Measurements from ENCODE around the gene SFXN4. TPM values are rescaled to one million over a fixed set of nuclear protein-coding genes. Genes with fewer than 3 reads are reported as not detected.
"Not testable (repeated sequence)": the region's sequence is repeated elsewhere in the genome, so short reads cannot be mapped to it uniquely, and the experiment has no call there.

Gene SFXN4
- total and polyA plus RNA-seq, 2 experiments from 2014 or later, result 13.1 to 17.6 TPM

GRCh38 chr10:119112056-119112455 is 53.5 kb downstream of the SFXN4 start:
- Histone ChIP-seq H3K4me2 (ENCODE audit: unreplicated experiment) (peak overlapping the region; percentile 68), H3K27ac (peak overlapping the region; percentile 85)
- in situ Hi-C loops (cut with MboI), result no loop called here

GRCh38 chr10:119107771-119108170 is 57.7 kb downstream of the SFXN4 start:
- Histone ChIP-seq H3K4me1 (ENCODE audit: insufficient read depth) (peaks cover 30% of the 10 kb centered on the region), H3K36me3 (ENCODE audit: low read depth) (peaks cover 20% of the 10 kb centered on the region; the same call in 1 of the 2 replicates), H3F3A (ENCODE audit: insufficient read depth) (peaks cover 25% of the 10 kb centered on the region), H3K79me2 (ENCODE audit: insufficient read depth) (peaks cover 50% of the 10 kb centered on the region)
- H4K20me1 ChIP-seq (ENCODE audit: insufficient read depth); H3K9ac ChIP-seq; H3K9me2 ChIP-seq (ENCODE audit: insufficient read depth); H3K4me3 ChIP-seq; H3K4me2 ChIP-seq (ENCODE audit: unreplicated experiment); H3K27ac ChIP-seq; H3K9me3 ChIP-seq (ENCODE audit: low read depth); H3K27me3 ChIP-seq (replicated peaks; ENCODE audit: insufficient read depth); H2AFZ ChIP-seq; DNase-seq; in situ Hi-C loops (cut with MboI): not testable (repeated sequence)
- WGBS, 2 experiments (ENCODE audit: low coverage in 1 of 2, low lambda C conversion rate in 2 of 2, missing lambda C conversion rate in 2 of 2), result 98 to 100% methylated on average over 2 of the region's 2 CpGs

More at GRCh38 chr10:119112056-119112455, 53.5 kb downstream of the SFXN4 start:
- Histone ChIP-seq H3K36me3 (ENCODE audit: low read depth) (peaks cover 30% of the 10 kb centered on the region; the same call in 1 of the 2 replicates), H3K9me3 (ENCODE audit: low read depth) (no peaks in the 10 kb centered on the region), H3K9ac (peak overlapping the region; percentile 58), H4K20me1 (ENCODE audit: insufficient read depth) (no peaks in the 10 kb centered on the region), H3K4me1 (ENCODE audit: insufficient read depth) (peaks cover 48% of the 10 kb centered on the region), H3K4me3 (peak overlapping the region; percentile 23; the same call in 1 of the 2 replicates), H3K79me2 (ENCODE audit: insufficient read depth) (peaks cover 34% of the 10 kb centered on the region), H3F3A (ENCODE audit: insufficient read depth) (peaks cover 47% of the 10 kb centered on the region), H3K9me2 (ENCODE audit: insufficient read depth) (no peaks in the 10 kb centered on the region), H3K27me3 (replicated peaks; ENCODE audit: insufficient read depth) (no peaks in the 10 kb centered on the region), H2AFZ (no peak overlapping the region)
- 31 to 38% methylated on average over 4 of the region's 4 CpGs for WGBS, 2 experiments (ENCODE audit: low coverage in 1 of 2, low lambda C conversion rate in 2 of 2, missing lambda C conversion rate in 2 of 2)
- peak; percentile 87 for DNase-seq
- TF ChIP-seq EZH2 (IDR thresholded peaks at IDR 0.05; ENCODE audit: insufficient read depth, poor library complexity, severe bottlenecking) (no peak), EZH2phosphoT487 (IDR thresholded peaks at IDR 0.05; ENCODE audit: insufficient read depth, low read depth) (no peak)

- H3K9me3 ChIP-seq (ENCODE audit: low read depth); in situ Hi-C loops (cut with MboI); H3K9me2 ChIP-seq (ENCODE audit: insufficient read depth); H4K20me1 ChIP-seq (ENCODE audit: insufficient read depth); H3K4me2 ChIP-seq (ENCODE audit: unreplicated experiment); H3K9ac ChIP-seq; H3K4me3 ChIP-seq; DNase-seq; H3K27ac ChIP-seq; H2AFZ ChIP-seq; H3K27me3 ChIP-seq (replicated peaks; ENCODE audit: insufficient read depth): not testable (repeated sequence)
- peaks cover 17% of the 10 kb centered on the region; the same call in 1 of the 2 replicates for H3K36me3 ChIP-seq (ENCODE audit: low read depth)
- 94 to 100% methylated on average over 6 of the region's 6 CpGs for WGBS, 2 experiments (ENCODE audit: low coverage in 1 of 2, low lambda C conversion rate in 2 of 2, missing lambda C conversion rate in 2 of 2)
- H3F3A ChIP-seq (ENCODE audit: insufficient read depth), result peaks cover 18% of the 10 kb centered on the region
- peaks cover 50% of the 10 kb centered on the region for H3K79me2 ChIP-seq (ENCODE audit: insufficient read depth)
- H3K4me1 ChIP-seq (ENCODE audit: insufficient read depth), result peaks cover 23% of the 10 kb centered on the region
Measured at GRCh38 chr10:119107106-119107505, 58.4 kb downstream of the SFXN4 start.

DNA sequence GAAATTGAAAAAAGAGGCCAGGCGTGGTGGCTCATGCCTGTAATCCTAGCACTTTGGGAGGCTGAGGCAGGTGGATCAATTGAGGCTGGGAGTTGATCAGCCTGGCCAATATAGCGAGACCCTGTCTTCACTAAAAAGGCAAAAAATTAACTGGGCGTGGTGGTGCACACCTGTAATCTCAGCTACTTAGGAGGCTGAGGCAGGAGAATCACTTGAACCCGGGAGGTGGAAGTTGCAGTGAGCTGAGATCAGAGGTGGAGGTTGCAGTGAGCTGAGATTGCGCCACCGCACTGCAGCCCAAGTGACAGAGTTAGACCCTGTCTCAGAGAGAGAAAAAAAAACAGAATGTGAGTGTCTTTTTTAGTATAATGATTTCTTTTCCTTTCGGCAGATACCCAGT is 59.6 kb downstream of the SFXN4 start:
- H2AFZ ChIP-seq; H3K27ac ChIP-seq; H3K4me2 ChIP-seq (ENCODE audit: unreplicated experiment); H3K4me3 ChIP-seq; H3K9me2 ChIP-seq (ENCODE audit: insufficient read depth); H4K20me1 ChIP-seq (ENCODE audit: insufficient read depth); DNase-seq; H3K27me3 ChIP-seq (replicated peaks; ENCODE audit: insufficient read depth); H3K9me3 ChIP-seq (ENCODE audit: low read depth); H3K9ac ChIP-seq; in situ Hi-C loops (cut with MboI): not testable (repeated sequence)
- H3F3A ChIP-seq (ENCODE audit: insufficient read depth), result peaks cover 14% of the 10 kb centered on the region
- H3K36me3 ChIP-seq (ENCODE audit: low read depth), result peaks cover 11% of the 10 kb centered on the region; the same call in 1 of the 2 replicates
- peaks cover 49% of the 10 kb centered on the region for H3K79me2 ChIP-seq (ENCODE audit: insufficient read depth)
- WGBS, 2 experiments (ENCODE audit: low coverage in 1 of 2, low lambda C conversion rate in 2 of 2, missing lambda C conversion rate in 2 of 2), result 95 to 96% methylated on average over 7 of the region's 7 CpGs
- peaks cover 18% of the 10 kb centered on the region for H3K4me1 ChIP-seq (ENCODE audit: insufficient read depth)

GRCh38 chr10:119105155-119105554 is 60.4 kb downstream of the SFXN4 start:
- peak overlapping the region; percentile 84 for H3K4me2 ChIP-seq (ENCODE audit: unreplicated experiment)
- H3K27ac ChIP-seq, result no peak overlapping the region
- H2AFZ ChIP-seq, result no peak overlapping the region
- H3K4me3 ChIP-seq, result peak overlapping the region; percentile 85
- peak overlapping the region; percentile 85 for H3K9ac ChIP-seq
- WGBS, 2 experiments (ENCODE audit: low coverage in 1 of 2, low lambda C conversion rate in 2 of 2, missing lambda C conversion rate in 2 of 2), result 77 to 81% methylated on average over 12 of the region's 12 CpGs
- TF ChIP-seq EZH2phosphoT487 (IDR thresholded peaks at IDR 0.05; ENCODE audit: insufficient read depth, low read depth), result no peak
- TF ChIP-seq EZH2 (IDR thresholded peaks at IDR 0.05; ENCODE audit: insufficient read depth, poor library complexity, severe bottlenecking), result no peak
- no peaks in the 10 kb centered on the region for H3K27me3 ChIP-seq (replicated peaks; ENCODE audit: insufficient read depth)
- DNase-seq, result no peak
- peaks cover 11% of the 10 kb centered on the region; the same call in 1 of the 2 replicates for H3K36me3 ChIP-seq (ENCODE audit: low read depth)
- no peaks in the 10 kb centered on the region for H3K9me3 ChIP-seq (ENCODE audit: low read depth)
- H3K9me2 ChIP-seq (ENCODE audit: insufficient read depth), result no peaks in the 10 kb centered on the region
- H3K4me1 ChIP-seq (ENCODE audit: insufficient read depth), result peaks cover 23% of the 10 kb centered on the region
- peaks cover 7% of the 10 kb centered on the region for H3F3A ChIP-seq (ENCODE audit: insufficient read depth)
- H3K79me2 ChIP-seq (ENCODE audit: insufficient read depth), result peaks cover 42% of the 10 kb centered on the region
- no peaks in the 10 kb centered on the region for H4K20me1 ChIP-seq (ENCODE audit: insufficient read depth)
- in situ Hi-C loops (cut with MboI), result no loop called here
